GM19193 (cell line): ENCODE results near the gene EXOC3.

Source experiments
- POLR2A ChIP-seq: IDR thresholded peaks from 4 replicates; pipeline ENCODE4 v1.6.1; 2011; ENCODE audit not compliant: insufficient read depth, insufficient read length; ENCODE audit errors: extremely low read depth

The EXOC3 gene

DNA sequence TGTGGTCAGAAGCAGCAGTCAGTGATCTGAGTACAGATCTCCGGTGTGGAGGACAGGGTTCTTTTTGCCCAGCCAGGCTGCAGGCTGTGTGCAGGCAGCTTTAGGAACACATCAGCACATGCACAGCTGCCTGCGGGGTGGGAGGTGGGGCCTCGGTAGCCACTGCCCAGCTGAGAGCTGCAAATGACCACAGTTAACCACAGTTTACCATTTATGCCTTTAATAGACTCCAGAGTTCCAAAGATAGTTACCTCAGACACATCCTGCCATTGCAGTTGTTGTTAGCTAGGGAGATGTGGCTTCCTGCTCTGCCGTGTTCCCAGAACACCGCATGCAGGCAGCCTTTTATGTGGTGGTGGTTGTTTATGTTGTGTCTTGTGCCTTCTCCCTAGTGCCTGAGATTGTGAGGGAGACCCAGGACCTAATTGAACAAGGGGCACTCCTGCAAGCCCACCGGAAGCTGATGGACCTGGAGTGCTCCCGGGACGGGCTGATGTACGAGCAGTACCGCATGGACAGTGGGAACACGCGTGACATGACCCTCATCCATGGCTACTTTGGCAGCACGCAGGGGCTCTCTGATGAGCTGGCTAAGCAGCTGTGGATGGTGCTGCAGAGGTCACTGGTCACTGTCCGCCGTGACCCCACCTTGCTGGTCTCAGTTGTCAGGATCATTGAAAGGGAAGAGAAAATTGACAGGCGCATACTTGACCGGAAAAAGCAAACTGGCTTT lies 10.2 kb downstream of the EXOC3 start:
- TF ChIP-seq POLR2A = no peak

DNA sequence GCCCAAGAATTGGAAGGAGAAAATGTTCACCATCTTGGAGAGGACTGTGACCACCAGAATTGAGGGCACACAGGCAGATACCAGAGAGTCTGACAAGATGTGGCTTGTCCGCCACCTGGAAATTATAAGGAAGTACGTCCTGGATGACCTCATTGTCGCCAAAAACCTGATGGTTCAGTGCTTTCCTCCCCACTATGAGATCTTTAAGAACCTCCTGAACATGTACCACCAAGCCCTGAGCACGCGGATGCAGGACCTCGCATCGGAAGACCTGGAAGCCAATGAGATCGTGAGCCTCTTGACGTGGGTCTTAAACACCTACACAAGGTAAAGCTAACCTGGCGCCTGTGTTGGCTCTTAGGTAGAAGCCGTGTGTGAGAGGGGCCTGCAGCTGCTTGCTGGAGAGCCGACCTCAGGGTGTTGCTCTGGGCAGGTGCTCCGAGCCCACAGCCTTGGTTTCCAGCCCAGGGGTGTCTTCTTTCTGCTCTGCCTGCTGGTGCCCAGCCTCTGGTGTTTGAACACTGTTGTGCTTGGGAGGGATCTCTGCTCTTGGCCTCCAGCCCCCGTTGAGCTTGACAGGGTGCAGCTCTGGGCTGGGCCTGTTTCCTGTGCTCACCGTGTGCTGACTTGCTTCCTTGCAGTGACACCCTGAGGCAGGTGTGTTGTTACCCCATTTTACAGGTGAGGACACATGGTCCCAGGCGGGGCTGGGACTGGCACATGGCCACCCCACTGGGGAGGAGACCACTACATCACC lies 10.9 kb downstream of the EXOC3 start:
- TF ChIP-seq POLR2A = no peak

DNA sequence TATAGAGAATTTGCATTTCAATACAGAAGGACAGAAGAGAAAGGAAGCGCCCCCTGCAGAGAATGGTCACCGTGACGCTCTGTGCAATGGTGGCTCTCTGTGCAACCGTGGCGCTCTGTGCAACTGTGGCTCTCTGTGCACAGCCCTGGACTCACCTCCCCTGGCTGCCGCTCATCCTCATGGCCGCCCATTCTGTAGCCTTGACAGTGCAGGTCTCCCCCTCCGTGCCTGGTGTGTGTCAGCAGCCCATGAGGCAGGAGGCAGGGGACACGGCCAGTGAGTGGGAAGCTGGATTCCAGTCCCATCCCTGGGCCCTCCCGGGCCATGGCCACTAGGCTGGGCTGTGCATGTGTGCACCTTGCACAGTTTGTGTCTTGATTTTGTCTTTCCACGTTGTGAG lies 12.0 kb downstream of the EXOC3 start:
- no peak for TF ChIP-seq POLR2A

DNA sequence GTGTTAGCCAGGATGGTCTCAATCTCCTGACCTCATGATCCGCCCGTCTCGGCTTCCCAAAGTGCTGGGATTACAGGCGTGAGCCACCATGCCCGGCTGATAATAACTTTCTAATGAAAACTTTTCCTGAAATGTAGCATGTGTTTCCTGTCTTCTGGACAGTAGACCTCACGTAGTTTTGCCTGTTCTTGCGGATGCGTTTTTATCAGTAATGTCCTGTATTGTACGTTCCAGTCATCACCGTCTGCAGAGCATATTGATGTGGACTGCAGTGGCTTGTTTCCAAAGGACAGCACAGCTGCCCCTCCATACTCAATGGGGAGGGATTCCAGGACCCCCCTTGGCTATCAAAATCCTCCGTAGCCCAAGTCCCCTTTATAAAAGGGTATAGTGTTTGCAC lies 12.8 kb downstream of the EXOC3 start:
- TF ChIP-seq POLR2A = no peak

DNA sequence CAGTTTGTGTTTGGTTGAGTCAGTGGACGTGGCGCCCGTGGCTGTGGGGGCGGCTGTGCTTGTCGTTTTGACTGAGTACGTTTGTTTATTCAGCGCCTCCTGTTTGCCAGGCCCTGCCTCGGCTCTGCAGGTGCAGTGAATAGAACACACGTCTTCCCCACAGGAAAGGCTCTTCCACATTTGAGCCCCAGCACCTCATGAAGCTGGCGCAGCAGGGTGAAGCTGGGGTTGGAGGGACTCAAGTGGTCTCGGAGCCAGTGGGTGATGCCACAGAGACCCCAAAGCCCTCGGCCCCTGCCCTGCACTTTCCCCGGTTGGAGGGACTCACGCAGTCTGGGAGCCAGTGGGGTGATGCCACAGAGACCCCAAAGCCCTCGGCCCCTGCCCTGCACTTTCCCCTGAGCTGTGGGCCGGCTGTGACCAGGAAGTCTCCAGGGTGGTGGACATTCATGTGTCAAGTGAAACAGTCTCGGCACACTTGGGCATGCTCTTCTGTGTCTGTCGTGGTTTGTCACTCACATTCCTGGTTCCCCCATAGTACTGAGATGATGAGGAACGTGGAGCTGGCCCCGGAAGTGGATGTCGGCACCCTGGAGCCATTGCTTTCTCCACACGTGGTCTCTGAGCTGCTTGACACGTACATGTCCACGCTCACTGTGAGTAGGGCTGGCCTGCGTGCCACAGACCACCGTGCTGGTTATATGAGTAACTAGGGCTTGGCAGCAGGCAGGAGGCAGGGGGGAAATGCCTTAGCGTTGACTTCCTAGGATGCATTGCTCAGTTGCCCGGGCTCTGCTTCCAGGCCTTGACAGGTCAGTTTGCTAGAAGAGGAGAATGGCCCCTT lies 13.6 kb downstream of the EXOC3 start:
- no peak for TF ChIP-seq POLR2A

DNA sequence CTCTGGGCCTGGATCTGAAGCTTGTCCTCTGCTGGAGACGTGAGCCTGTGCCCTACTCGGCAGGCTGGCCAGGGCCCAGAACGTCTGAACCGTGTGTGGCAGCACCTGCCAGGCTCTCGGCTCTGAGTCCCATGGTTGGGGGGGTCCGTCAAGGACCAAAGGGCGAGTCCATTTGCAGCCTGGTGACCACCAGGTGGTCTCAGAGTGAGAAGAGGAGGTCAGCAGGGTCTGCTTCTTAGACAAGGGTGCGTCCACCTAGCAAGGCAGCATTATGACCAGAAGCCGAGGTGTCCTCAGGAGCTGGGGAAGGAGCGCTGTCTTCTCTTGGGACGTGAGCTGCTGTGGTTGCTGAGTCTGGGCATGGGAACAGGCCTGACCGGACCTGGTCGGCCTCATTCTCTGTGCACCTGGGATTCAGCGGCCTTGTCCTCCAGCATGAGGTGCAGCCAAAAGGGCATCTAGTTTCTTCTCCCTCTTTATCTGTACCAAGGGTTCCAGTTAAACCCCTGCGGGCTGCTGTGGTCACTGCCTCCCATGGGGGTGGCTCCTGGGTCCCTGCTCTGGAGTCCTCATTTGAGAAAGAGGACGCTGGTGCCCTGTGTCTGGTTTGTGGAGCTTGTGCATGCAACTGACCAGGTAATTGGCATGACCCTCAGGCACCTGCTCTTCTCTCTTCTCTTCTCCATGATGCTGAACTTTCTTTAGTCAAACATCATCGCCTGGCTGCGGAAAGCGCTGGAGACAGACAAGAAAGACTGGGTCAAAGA lies 14.4 kb downstream of the EXOC3 start:
- no peak for TF ChIP-seq POLR2A

DNA sequence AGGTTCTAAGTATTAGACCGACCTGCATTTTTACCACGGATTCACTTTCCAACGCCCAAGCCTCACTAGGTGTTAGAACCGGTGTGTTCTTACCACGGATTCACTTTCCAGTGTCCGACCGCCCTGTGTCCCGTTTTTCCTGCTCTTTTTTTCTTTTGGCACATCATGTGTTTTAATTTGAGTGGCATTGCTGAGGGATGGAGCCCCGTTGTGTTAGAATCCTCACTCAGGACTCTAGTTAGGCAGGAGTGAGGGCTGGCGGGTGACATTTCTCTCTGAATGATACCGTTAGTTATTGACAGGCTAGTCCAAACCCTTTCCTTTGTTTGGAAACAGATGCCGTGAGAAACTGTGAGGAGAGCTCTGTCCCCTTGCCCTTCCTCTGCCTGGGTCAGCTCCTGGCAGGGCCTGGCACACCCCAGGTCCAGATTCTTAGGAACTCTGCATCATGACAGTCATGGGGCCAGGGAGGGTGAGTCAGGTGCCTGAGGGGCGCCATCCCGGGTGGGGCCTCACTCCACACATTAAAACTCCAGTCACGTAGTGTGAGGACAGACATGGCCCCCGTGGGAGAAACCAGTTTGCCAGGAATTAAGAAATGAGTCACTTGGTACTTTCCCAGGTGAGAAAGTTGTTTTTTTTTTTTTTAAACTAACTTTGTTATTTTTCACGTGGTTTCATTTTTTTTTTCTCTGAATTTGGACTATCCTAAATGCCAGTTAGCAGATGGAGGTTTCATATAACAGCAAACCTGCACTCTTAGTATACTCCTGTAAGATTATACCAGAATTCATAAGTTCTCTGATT lies 15.8 kb downstream of the EXOC3 start:
- no peak for TF ChIP-seq POLR2A

DNA sequence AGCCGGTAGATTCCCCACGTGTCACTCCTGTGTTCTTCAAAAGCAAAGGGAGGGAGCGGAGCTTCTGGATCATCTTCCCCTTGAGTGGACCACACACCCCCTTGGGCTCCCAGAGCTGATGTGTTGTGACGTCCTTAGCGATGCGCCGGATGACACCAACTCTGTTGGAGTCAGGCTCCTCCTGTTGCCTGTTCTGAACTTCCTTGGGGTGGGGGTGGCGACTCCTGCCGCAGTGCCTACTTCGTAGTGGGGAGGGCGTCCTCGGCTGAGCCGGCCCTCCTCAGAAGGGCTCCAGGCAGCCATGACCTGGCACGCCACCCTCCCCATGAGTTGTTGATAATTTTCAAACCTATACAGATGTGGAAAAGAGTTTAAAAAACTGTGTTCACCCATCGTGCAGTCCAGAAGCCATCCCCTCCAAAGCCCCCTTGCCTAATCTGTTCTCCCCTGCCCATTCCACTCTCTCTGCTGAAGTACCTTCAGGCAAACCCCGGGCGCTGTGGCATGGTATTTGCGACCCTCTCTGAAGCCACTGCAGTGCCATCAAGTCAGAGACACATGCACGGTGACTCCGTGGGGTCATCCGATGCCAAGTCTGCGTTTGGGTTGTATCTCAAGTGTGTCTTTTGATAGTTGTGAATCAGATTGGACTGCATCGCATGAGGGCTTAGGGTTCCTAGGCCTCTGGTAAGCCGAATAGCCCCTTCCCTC lies 16.7 kb downstream of the EXOC3 start:
- no peak for TF ChIP-seq POLR2A

DNA sequence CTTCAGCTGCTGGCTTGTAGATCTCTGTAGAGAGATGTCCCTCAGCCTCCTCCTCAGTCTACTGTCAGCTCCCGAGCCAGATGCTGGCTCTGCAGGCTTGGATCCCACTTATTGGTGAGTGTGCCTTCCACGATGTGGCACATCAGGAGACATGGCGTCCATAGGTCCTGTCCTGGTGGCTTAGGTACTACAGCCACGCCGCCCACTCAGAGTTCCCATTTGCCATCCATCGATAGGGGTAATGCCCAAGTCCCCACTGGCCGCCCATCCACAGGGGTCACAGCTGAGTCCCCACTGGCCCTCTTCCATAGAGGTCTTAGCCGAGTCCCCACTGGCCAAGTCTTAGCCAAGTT lies 17.3 kb downstream of the EXOC3 start:
- TF ChIP-seq POLR2A = no peak

DNA sequence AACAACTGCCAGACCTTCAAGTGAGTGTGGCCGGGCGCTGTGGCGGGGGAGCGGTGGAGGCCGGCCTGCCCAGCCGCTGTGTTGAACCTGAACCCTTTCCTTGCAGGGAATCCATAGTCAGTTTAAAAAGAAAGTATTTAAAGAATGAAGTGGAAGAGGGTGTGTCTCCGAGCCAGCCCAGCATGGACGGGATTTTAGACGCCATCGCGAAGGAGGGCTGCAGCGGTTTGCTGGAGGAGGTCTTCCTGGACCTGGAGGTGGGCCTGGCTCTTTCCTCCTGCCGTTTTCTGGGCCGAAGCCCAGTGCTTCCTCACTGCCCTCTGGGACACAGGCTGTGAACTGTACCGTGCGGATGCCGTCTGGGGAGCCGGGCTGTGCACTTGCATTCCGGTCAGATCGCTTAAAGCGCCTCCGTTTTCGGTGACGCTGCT lies 19.1 kb downstream of the EXOC3 start:
- no peak for TF ChIP-seq POLR2A

DNA sequence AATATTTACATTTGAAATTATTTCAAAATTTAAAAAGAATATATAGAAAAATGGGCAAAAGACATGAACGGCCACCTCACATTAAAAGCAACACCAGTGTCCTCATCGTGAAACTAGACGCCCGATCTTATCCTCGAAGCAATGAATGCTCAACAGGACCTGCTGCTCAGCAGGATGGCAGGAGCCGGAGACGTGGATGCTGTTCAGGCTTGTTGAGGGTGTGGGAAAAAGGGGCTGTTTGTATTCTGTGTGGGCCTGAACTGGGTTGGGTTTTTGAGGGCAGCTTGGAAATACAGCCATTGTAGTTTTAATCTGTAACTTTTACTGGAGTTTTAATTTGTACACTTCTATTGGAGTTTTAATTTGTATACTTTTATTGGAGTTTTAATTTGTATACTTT lies 20.3 kb downstream of the EXOC3 start:
- no peak for TF ChIP-seq POLR2A

DNA sequence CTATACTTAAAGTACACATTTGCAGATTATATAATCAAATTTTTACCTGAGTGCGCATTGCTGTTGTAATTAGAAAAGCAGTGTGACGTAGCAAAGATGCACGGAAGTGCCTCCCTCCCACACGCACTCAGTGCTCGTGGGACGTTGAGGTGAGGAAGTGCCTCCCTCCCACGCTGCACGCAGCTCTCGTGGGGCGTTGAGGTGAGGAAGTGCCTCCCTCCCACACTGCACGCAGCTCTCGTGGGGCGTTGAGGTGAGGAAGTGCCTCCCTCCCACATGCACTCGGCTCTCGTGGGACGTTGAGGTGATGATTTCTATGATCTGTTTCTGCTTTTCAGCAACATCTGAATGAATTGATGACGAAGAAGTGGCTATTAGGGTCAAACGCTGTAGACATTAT lies 21.0 kb downstream of the EXOC3 start:
- TF ChIP-seq POLR2A = no peak

DNA sequence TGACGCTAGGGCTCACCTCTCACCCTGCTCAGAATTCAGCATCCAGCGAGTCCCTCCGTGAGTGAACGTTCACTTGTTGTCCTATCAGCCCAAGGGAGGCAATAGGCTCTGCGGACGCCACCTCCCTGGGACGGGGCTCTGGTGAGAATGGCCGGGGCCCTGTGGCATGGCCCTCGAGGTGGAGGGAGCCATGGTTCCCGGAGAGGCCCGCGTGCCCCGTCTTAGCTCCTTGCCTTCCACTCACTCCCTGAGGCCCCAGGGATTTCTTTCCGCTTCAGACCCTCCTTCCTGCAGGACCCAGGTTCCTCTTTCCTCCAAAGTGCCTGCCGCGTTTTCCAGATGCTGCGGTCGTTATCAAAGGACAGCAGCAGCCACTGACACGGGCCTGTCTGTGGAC lies 21.5 kb downstream of the EXOC3 start:
- no peak for TF ChIP-seq POLR2A

DNA sequence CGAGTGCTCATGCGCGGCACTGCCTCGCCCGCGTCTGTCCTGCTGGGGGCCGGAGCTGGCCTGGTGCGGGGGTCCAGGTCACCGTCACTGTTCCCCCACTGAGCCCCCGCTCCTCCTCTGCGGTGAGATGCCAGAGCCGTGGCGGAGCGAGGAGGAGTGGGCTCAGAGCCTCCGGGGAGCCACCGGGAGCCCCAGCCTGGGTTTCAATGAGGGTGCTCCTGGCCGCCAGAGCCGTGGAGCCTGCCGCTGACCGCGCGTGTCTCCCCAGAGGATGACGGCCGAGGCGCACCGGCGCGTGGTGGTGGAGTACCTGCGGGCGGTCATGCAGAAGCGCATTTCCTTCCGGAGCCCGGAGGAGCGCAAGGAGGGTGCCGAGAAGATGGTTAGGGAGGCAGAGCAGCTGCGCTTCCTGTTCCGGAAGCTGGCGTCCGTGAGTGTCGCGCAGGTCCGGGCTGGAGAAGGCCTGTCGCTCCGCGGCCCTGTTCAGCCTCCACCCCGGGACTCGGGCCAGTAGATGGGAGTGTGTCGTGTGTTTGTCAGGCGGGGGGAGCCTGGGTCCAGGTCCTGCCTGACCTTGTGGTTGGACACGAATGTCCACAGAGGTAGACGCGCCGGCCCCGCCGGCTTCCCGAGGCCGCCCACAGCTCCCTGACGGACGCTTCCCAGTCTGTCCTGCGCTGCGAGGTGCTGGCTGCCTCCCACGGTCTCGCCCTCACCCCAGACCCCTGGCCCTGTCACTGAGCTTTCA lies 22.0 kb downstream of the EXOC3 start:
- TF ChIP-seq POLR2A = no peak
